ENCODE data around the gene UMAD1. TPM values are rescaled to one million over a fixed set of nuclear protein-coding genes. Genes with fewer than 3 reads are reported as not detected.
"Not testable (repeated sequence)": the region's sequence is repeated elsewhere in the genome, so short reads cannot be mapped to it uniquely, and the experiment has no call there.

Gene UMAD1
- total RNA-seq, 4 donors from 2014 or later = 5.6 to 13.2 (median 12.1) TPM

DNA sequence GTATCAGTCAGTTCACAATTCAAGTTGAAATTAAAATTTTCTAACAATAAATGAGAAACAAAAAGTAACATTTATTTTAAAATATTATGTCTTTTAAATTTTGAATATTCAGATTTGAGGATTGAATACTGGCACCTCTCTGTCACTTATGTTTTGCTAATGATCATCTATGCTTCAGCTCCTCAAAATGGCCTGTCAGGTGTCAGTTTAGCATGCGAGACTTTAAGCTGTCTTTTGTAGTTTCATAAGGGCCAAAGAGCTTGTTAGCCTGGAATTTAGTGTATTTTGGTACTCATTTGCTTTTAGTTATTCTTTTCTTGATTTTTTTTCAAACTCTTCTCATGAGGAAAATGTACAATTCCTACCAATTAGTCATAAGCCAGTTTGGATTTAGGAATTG is 179.9 kb downstream of the UMAD1 start:
- ATAC-seq (ENCODE audit: low FRiP score) (no peak), DNase-seq (ENCODE audit: low spot score) (no peak)
- TF ChIP-seq CTCF (IDR thresholded peaks at IDR 0.05) = no peak

GRCh38 chr7:7820939-7821338 is 180.4 kb downstream of the UMAD1 start:
- DNase-seq (ENCODE audit: low spot score) (no peak), ATAC-seq (ENCODE audit: low FRiP score) (no peak)
- no peak for TF ChIP-seq CTCF (IDR thresholded peaks at IDR 0.05)

DNA sequence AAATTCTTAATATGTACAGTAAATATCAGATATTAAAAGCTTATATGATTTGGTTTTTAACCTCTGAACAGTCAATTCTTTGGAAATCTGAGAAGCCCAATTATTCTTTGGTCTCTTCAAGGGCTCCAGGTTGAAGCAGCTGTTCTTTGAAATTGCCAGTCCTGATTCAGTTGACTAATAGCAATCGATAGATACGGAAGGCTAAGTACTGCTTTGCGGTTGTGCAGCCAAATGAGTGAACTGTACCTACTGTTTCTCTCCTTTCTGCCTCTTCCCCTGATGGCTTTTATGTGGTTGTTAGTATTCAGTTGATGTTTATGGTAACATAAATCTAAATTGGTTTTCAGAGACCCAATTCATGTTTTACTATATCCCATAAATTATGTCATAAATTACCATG is 181.0 kb downstream of the UMAD1 start:
- DNase-seq (ENCODE audit: low spot score) (no peak), ATAC-seq (ENCODE audit: low FRiP score) (no peak)
- TF ChIP-seq CTCF (IDR thresholded peaks at IDR 0.05) = no peak

GRCh38 chr7:7825294-7825693 is 184.7 kb downstream of the UMAD1 start:
- not testable (repeated sequence) for ATAC-seq (ENCODE audit: low FRiP score)

GRCh38 chr7:7829667-7830066 is 189.1 kb downstream of the UMAD1 start:
- TF ChIP-seq CTCF (IDR thresholded peaks at IDR 0.05) = no peak
- DNase-seq (ENCODE audit: low spot score) (no peak), ATAC-seq (ENCODE audit: low FRiP score) (no peak)

More at GRCh38 chr7:7825294-7825693, 184.7 kb downstream of the UMAD1 start:
- DNase-seq (ENCODE audit: low spot score) = not testable (repeated sequence)

DNA sequence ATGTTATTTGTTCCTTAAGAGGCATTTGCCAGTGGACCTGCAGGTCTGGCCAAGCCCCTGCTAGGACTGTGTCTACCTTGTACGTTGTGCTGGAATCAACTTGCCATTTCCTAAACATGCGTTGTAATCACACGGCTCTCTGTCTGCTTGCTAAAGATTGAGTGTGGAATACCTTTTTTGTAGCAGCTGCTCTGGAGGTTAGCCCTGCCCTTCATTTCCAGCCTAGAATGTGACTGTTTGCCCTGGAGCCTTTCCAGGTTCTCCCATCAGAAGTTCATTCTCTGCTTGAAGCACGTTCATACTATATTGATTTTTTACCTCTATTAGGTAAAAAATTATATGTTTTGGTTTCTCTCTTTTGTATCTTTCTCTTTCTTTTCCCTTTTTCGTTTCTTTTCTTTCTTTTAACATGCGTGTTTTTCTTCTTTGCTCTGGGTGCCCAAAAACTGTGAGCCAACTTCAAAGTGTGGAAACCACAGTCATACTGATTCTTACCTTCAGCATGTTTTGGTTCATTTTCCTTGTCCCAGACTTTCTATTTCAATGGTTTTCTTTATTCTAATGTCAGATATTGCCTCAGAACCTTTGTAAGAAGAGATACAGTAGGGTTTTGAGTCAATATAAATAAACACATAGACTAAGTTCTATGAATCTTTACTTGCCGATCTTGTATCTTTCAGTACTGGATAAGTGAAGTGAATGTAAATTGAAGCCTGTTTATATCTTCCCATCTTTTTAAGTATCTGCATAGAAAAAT is 189.7 kb downstream of the UMAD1 start:
- ATAC-seq (ENCODE audit: low FRiP score) = no peak
- no peak for TF ChIP-seq CTCF (IDR thresholded peaks at IDR 0.05)
- no peak for DNase-seq (ENCODE audit: low spot score)

DNA sequence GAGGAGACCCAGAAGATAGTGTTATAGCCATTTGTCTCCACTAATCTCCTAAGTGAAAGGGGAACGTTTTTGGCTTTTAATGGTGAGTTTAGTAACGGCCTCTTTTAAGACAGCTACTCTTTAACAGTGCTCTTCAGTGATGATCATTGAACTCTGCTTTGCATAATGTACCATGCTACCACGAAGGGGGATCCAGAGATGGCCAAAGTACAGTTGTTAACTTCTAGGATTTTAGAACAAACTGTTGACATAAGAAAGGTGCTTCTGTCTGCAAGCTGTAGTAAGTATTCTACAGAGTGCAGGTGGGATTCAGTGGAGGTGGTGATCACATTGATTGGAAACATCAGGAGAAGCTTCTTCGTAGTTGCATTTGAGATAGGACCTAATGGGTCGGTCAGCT is 192.0 kb downstream of the UMAD1 start:
- DNase-seq (ENCODE audit: low spot score) (no peak), ATAC-seq (ENCODE audit: low FRiP score) (no peak)
- TF ChIP-seq CTCF (IDR thresholded peaks at IDR 0.05) = no peak
